Chondrocyte (in vitro differentiated cells): ENCODE measurements around the gene BCL2L1. TPM values are rescaled to one million over a fixed set of nuclear protein-coding genes. Genes with fewer than 3 reads are reported as not detected.

Experiments
- DNase-seq: peaks from one replicate; pipeline ENCODE4 v3.0.0; 2021; ENCODE audit warnings: mixed read lengths, low spot score
- H3K27ac Mint-ChIP-seq: one replicate; pipeline ENCODE4 v1.8.0; 2021; ENCODE audit warnings: mild to moderate bottlenecking, moderate library complexity, mixed read lengths; ENCODE audit not compliant: unreplicated experiment
- H3K27me3 Mint-ChIP-seq: 2 replicates; pipeline ENCODE4 v1.8.0; 2021; ENCODE audit warnings: low read depth, mixed read lengths
- H3K36me3 Mint-ChIP-seq: 2 replicates; pipeline ENCODE4 v1.8.0; 2021; ENCODE audit warnings: low read depth, mixed read lengths
- H3K4me1 Mint-ChIP-seq: 2 replicates; pipeline ENCODE4 v1.8.0; 2021; ENCODE audit warnings: low read depth, mild to moderate bottlenecking, mixed read lengths
- H3K4me3 Mint-ChIP-seq: one replicate; pipeline ENCODE4 v1.8.0; 2021; ENCODE audit warnings: mild to moderate bottlenecking, moderate library complexity, mixed read lengths; ENCODE audit not compliant: unreplicated experiment
- H3K9me3 Mint-ChIP-seq: 2 replicates; pipeline ENCODE4 v1.8.0; 2021; ENCODE audit warnings: low read depth, mixed read lengths
- total RNA-seq: library from RNA; stranded (reverse); gene quantifications from 3 replicates; pipeline ENCODE4 v1.2.1, GENCODE V29; 2021
- TF ChIP-seq, protein P1 (sequence below): fragments of 200-600 bp; sonication (generic); IDR thresholded peaks from 2 replicates; pipeline ENCODE4 v1.5.0; 2021; ENCODE audit warnings: antibody characterized with exemption, mild to moderate bottlenecking, moderate library complexity

Gene BCL2L1
- total RNA-seq, 1 donor from 2014 or later = 90.7 TPM

DNA sequence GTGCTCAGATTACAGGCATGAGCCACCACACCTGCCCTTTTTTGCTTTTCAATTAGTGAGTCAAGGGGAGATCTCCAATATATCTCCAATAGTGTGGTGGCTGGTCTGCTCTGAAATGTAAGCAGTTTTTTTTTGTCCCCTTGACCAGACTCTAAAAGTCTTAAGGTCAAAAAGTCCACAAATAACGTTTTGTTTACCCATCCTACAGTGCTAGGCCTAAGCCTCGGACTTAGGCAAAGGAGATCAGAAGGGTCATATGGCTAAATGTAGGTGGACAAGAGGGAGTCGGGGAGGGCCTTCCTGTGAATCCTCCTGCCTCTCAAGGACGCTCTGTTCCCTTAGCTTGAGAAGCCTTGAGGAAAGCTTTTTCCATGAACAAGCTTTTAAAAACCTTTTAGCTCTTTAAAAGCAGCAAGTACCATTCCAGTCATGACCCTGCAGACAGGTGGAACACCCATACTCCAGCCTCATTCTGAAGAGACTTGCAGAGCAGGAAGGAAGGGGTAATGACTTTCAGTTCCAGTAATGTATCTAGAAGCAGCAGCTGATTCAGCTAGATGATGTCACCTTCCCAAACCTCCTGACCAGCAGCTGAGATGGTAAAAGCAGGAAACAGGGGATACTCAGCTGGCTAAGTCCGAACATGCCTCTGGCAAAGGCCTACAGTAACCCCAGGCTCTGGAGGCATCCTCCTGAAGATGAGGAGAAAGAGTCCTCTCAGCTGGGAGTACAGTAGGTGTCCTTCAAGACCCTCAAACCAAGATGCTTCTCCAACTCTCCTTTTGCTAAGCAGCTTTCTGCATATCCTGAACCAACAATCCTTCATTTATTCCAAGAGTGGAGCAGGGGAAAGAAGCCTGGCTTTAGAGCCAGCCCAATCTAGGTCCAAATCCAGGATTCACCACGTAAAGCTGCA is 23.6 kb downstream of the BCL2L1 start:
- Mint-ChIP-seq H3K9me3 (no peaks in the 10 kb centered on the region), H3K36me3 (peaks cover 18% of the 10 kb centered on the region), H3K4me1 (peaks cover 63% of the 10 kb centered on the region), H3K4me3 (no peak overlapping the region), H3K27ac (peak overlapping the region; percentile 99), H3K27me3 (no peaks in the 10 kb centered on the region)
- TF ChIP-seq, protein P1, sequence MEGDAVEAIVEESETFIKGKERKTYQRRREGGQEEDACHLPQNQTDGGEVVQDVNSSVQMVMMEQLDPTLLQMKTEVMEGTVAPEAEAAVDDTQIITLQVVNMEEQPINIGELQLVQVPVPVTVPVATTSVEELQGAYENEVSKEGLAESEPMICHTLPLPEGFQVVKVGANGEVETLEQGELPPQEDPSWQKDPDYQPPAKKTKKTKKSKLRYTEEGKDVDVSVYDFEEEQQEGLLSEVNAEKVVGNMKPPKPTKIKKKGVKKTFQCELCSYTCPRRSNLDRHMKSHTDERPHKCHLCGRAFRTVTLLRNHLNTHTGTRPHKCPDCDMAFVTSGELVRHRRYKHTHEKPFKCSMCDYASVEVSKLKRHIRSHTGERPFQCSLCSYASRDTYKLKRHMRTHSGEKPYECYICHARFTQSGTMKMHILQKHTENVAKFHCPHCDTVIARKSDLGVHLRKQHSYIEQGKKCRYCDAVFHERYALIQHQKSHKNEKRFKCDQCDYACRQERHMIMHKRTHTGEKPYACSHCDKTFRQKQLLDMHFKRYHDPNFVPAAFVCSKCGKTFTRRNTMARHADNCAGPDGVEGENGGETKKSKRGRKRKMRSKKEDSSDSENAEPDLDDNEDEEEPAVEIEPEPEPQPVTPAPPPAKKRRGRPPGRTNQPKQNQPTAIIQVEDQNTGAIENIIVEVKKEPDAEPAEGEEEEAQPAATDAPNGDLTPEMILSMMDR = no peak
- DNase-seq = no peak

DNA sequence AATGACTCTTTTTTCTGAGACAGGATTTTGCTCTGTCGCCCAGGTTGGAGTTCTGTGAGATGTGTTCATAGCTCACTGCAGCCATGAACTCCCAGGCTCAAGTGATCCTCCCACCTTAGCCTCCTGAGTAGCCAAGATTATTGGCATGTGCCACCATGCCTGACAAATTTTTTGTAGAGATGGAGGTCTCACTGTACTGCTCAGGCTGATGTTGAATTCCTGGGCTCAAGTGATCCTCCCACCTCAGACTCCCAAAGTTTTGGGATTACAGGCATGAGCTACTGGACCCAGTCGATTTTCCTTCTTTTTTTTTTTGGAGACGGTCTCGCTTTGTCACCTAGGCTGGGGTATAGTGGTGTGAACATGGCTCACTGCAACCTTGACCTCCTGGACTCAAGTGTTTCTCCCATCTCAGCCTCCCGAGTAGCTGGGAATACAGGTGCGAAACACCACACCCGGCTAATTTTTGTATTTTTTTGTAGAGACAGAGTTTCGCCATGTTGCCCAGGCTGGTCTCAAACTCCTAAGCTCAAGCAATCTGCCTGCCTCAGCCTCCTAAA is 24.3 kb downstream of the BCL2L1 start:
- peaks cover 18% of the 10 kb centered on the region for H3K36me3 Mint-ChIP-seq
- H3K27me3 Mint-ChIP-seq = no peaks in the 10 kb centered on the region
- H3K27ac Mint-ChIP-seq = peak overlapping the region; percentile 99
- no peaks in the 10 kb centered on the region for H3K9me3 Mint-ChIP-seq
- H3K4me3 Mint-ChIP-seq = no peak overlapping the region
- peaks cover 63% of the 10 kb centered on the region for H3K4me1 Mint-ChIP-seq
- TF ChIP-seq, protein P1 = no peak
- DNase-seq = no peak

DNA sequence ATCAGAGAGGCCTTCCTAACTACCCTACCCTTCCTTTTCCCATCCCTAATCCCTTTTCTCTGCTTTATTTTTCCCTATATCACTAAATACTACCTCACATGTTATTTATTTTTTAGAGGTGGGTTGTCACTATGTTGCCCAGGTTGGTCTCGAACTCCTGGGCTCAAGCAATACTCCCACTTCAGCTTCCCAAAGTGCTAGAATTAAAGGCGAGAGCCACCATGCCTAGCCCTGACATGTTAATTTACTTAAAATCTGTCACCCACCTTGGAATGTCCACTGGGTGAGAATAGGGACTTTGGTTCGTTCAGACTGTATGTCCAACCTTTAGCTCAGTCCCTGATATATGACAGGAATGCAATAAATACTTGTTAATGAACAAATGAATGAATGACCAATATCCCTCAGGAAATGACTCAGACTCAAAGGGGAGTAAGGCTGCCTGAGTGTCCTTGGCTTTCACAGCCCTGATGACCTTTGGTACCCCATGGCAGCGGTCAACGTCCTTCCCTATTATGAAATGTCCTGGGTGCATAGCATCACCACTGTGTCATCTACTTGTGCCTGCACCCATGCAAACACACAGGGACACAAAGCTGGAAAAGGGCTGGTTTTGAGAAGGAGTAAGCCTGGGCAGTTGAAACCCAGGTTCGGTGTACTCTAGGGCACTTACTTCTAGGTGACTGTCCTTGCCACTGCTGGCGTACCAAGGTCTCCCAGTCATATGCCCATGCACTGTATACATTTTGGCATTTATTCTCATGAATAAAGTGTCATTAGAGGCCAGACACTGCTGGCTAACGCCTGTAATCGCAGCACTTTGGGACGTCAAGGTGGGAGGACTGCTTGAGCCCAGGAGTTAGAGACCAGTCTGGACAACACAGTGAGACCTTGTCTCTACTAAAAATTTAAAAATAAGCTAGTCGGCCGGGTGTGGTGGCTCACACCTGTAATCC is 26.5 kb downstream of the BCL2L1 start:
- no peaks in the 10 kb centered on the region for H3K27me3 Mint-ChIP-seq
- peaks cover 68% of the 10 kb centered on the region for H3K4me1 Mint-ChIP-seq
- TF ChIP-seq, protein P1 = no peak
- peak overlapping the region; percentile 80 for H3K27ac Mint-ChIP-seq
- no peak for DNase-seq
- H3K36me3 Mint-ChIP-seq = peaks cover 17% of the 10 kb centered on the region
- H3K9me3 Mint-ChIP-seq = no peaks in the 10 kb centered on the region
- no peak overlapping the region for H3K4me3 Mint-ChIP-seq

GRCh38 chr20:31694842-31695593 is 27.6 kb downstream of the BCL2L1 start:
- peaks cover 17% of the 10 kb centered on the region for H3K36me3 Mint-ChIP-seq
- no peak overlapping the region for H3K4me3 Mint-ChIP-seq
- H3K9me3 Mint-ChIP-seq = no peaks in the 10 kb centered on the region
- H3K4me1 Mint-ChIP-seq = peaks cover 68% of the 10 kb centered on the region
- no peak for DNase-seq
- no peaks in the 10 kb centered on the region for H3K27me3 Mint-ChIP-seq
- peak overlapping the region; percentile 77 for H3K27ac Mint-ChIP-seq
- TF ChIP-seq, protein P1 = no peak
